Activated naive CD8-positive, alpha-beta T cell treated with anti-CD3 and anti-CD28 coated beads for 36 hours (primary cell): ENCODE measurements around the gene NHERF1. TPM values are rescaled to one million over a fixed set of nuclear protein-coding genes. Genes with fewer than 3 reads are reported as not detected.

ENCODE experiments used
- DNase-seq: peaks from one replicate; pipeline ENCODE4 v3.0.0; 2021
- H3K27ac Mint-ChIP-seq: one replicate; pipeline ENCODE4 v1.8.0; 2022; ENCODE audit warnings: mild to moderate bottlenecking, moderate library complexity, mixed read lengths
- H3K27me3 Mint-ChIP-seq: one replicate; pipeline ENCODE4 v1.8.0; 2022; ENCODE audit warnings: mild to moderate bottlenecking, mixed read lengths
- H3K36me3 Mint-ChIP-seq: one replicate; pipeline ENCODE4 v1.8.0; 2021; ENCODE audit warnings: mild to moderate bottlenecking, mixed read lengths
- H3K4me1 Mint-ChIP-seq: one replicate; pipeline ENCODE4 v1.8.0; 2021; ENCODE audit warnings: mixed read lengths
- H3K4me3 Mint-ChIP-seq: one replicate; pipeline ENCODE4 v1.8.0; 2022; ENCODE audit warnings: mild to moderate bottlenecking, moderate library complexity, mixed read lengths
- H3K9me3 Mint-ChIP-seq: one replicate; pipeline ENCODE4 v1.8.0; 2022; ENCODE audit warnings: mixed read lengths
- total RNA-seq, 2 experiments: library from RNA; stranded (reverse); gene quantifications; one replicate each; pipeline ENCODE4 v1.2.3, GENCODE V29; 2021

The NHERF1 gene
- total RNA-seq, 2 experiments from 2014 or later, result 124 to 127 TPM

- H3K27me3 Mint-ChIP-seq, result no peaks in the 10 kb centered on the region
- DNase-seq, result no peak
- peak overlapping the region; percentile 16 for H3K27ac Mint-ChIP-seq
- H3K4me3 Mint-ChIP-seq, result peak overlapping the region; percentile 2
- H3K36me3 Mint-ChIP-seq, result no peaks in the 10 kb centered on the region
- peaks cover 4% of the 10 kb centered on the region for H3K9me3 Mint-ChIP-seq
- H3K4me1 Mint-ChIP-seq, result peaks cover 63% of the 10 kb centered on the region
These were observed 9.1 kb upstream of the NHERF1 start for GRCh38 chr17:74739227-74739831.

GRCh38 chr17:74740173-74740572 is 8.3 kb upstream of the NHERF1 start:
- Mint-ChIP-seq H3K27ac (no peak overlapping the region), H3K4me1 (peaks cover 69% of the 10 kb centered on the region), H3K9me3 (peaks cover 4% of the 10 kb centered on the region), H3K4me3 (no peak overlapping the region), H3K36me3 (no peaks in the 10 kb centered on the region), H3K27me3 (no peaks in the 10 kb centered on the region)
- no peak for DNase-seq

GRCh38 chr17:74740641-74741387 is 7.6 kb upstream of the NHERF1 start:
- H3K27me3 Mint-ChIP-seq, result no peaks in the 10 kb centered on the region
- no peak overlapping the region for H3K27ac Mint-ChIP-seq
- H3K36me3 Mint-ChIP-seq, result no peaks in the 10 kb centered on the region
- DNase-seq, result no peak
- peaks cover 4% of the 10 kb centered on the region for H3K9me3 Mint-ChIP-seq
- peaks cover 69% of the 10 kb centered on the region for H3K4me1 Mint-ChIP-seq
- H3K4me3 Mint-ChIP-seq, result no peak overlapping the region

- Mint-ChIP-seq H3K27ac (peak overlapping the region; percentile 90), H3K4me1 (peaks cover 77% of the 10 kb centered on the region), H3K27me3 (no peaks in the 10 kb centered on the region), H3K9me3 (peaks cover 4% of the 10 kb centered on the region), H3K4me3 (peak overlapping the region; percentile 44), H3K36me3 (no peaks in the 10 kb centered on the region)
- peak; percentile 59 for DNase-seq
These were observed 6.3 kb upstream of the NHERF1 start for GRCh38 chr17:74742153-74742515.

GRCh38 chr17:74742978-74743545 is 5.4 kb upstream of the NHERF1 start:
- H3K4me1 Mint-ChIP-seq, result peaks cover 75% of the 10 kb centered on the region

GRCh38 chr17:74743755-74744154 is 4.7 kb upstream of the NHERF1 start:
- H3K9me3 Mint-ChIP-seq, result peaks cover 4% of the 10 kb centered on the region

More at GRCh38 chr17:74742978-74743545, 5.4 kb upstream of the NHERF1 start:
- DNase-seq, result no peak
- peaks cover 4% of the 10 kb centered on the region for H3K9me3 Mint-ChIP-seq
- H3K4me3 Mint-ChIP-seq, result no peak overlapping the region
- no peaks in the 10 kb centered on the region for H3K27me3 Mint-ChIP-seq
- no peaks in the 10 kb centered on the region for H3K36me3 Mint-ChIP-seq
- peak overlapping the region; percentile 90 for H3K27ac Mint-ChIP-seq

DNA sequence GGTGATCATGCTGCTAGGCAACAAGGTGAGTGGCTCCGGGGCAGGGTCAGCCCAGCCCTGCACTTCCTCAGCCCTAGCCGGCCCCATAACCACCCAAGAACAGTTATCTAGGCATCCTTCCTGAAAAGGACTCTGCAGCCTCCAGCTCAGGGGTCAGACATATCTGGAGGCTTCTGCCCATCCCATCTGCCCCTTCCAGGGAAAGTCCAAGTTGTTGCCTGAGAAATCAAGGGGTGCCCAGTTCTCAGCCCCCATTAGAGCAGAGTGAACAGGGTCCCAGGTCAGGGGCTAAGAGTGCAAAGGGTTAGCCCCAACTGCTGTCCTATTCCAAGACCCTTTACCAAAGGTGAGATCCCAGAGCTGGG is 4.1 kb upstream of the NHERF1 start:
- H3K9me3 Mint-ChIP-seq, result peaks cover 4% of the 10 kb centered on the region
- H3K27ac Mint-ChIP-seq, result no peak overlapping the region
- no peak overlapping the region for H3K4me3 Mint-ChIP-seq
- no peak for DNase-seq
- H3K36me3 Mint-ChIP-seq, result no peaks in the 10 kb centered on the region
- peaks cover 63% of the 10 kb centered on the region for H3K4me1 Mint-ChIP-seq
- H3K27me3 Mint-ChIP-seq, result no peaks in the 10 kb centered on the region

More at GRCh38 chr17:74743755-74744154, 4.7 kb upstream of the NHERF1 start:
- DNase-seq, result no peak
- no peaks in the 10 kb centered on the region for H3K27me3 Mint-ChIP-seq
- H3K4me3 Mint-ChIP-seq, result no peak overlapping the region
- peaks cover 68% of the 10 kb centered on the region for H3K4me1 Mint-ChIP-seq
- H3K27ac Mint-ChIP-seq, result peak overlapping the region; percentile 47
- no peaks in the 10 kb centered on the region for H3K36me3 Mint-ChIP-seq

GRCh38 chr17:74744714-74745547 is 3.5 kb upstream of the NHERF1 start:
- Mint-ChIP-seq H3K27ac (no peak overlapping the region), H3K36me3 (peaks cover 5% of the 10 kb centered on the region), H3K27me3 (no peaks in the 10 kb centered on the region), H3K4me3 (no peak overlapping the region), H3K4me1 (peaks cover 59% of the 10 kb centered on the region), H3K9me3 (peaks cover 4% of the 10 kb centered on the region)
- DNase-seq, result peak; percentile 84

DNA sequence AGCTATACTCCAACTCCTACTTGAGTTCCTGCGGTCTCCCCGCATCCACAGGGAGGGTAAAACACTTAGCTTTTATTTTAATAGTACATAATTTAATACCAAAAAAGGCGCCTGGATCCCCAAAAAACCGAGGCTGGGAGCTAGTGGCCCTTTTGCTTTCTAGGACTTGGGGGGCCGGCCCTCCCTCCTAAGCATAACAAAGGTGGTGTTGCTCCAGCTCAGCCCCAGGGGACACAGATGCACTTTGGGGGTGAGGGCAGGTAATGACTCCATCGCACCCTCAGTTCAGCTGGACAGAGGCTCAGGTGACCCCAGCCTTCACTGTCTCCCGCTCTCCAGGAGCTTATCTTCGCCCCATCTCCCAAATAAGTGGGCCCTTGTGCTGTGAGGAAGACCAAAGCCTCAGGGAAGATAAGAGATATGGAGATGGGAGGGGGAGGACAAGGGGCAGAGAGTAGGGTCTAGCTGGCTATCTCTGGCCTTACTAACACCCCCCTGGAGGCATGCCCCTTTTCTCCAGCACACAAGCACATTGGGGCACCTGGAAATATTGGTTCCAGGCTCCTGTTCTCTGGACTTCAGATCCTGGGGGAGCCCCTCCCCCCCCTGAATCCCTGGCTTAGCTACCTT is 2.8 kb upstream of the NHERF1 start:
- no peak for DNase-seq
- Mint-ChIP-seq H3K36me3 (peaks cover 10% of the 10 kb centered on the region), H3K27me3 (no peaks in the 10 kb centered on the region), H3K9me3 (peaks cover 4% of the 10 kb centered on the region), H3K27ac (no peak overlapping the region), H3K4me1 (peaks cover 52% of the 10 kb centered on the region), H3K4me3 (no peak overlapping the region)

DNA sequence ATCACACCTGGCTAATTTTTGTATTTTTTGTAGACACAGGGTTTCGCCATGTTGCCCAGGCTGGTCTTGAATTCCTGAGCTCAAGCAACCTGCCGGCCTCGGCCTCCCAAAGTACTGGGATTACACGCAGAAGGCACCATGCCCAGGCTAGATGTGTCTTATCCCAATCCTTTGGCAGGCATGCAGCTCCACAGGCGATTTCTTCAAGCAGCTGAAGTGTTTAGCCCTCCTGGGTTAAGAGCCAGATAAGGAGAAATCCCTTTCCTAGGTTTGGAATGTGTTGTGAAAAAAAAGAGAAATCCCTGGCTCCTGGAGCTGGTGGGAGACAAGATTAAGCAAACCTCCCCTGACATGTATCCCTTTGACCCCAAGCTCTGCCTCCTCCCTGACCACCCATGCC is 2.1 kb upstream of the NHERF1 start:
- Mint-ChIP-seq H3K27me3 (no peaks in the 10 kb centered on the region), H3K27ac (peak overlapping the region; percentile 30), H3K4me1 (peaks cover 52% of the 10 kb centered on the region), H3K9me3 (peaks cover 4% of the 10 kb centered on the region), H3K36me3 (peaks cover 17% of the 10 kb centered on the region), H3K4me3 (no peak overlapping the region)
- DNase-seq, result no peak

GRCh38 chr17:74746922-74747321 is 1.5 kb upstream of the NHERF1 start:
- Mint-ChIP-seq H3K27me3 (no peaks in the 10 kb centered on the region), H3K4me1 (peaks cover 51% of the 10 kb centered on the region), H3K9me3 (peaks cover 4% of the 10 kb centered on the region), H3K27ac (peak overlapping the region; percentile 30), H3K4me3 (peak overlapping the region; percentile 68), H3K36me3 (peaks cover 17% of the 10 kb centered on the region)
- no peak for DNase-seq

DNA sequence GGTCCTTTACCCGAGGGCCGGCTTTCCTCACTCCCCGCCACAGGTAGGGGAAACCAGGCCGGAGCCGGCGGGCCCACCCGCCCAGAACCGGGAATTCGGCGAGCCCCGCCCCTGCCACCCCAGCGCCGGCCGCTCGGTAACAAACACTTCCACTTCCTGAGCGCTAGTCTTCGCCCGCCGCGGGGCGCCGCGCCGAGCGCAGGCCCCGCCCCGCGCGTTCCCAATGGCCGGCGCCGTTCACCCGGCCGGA is 224 bp upstream of the NHERF1 start:
- peak; percentile 98 for DNase-seq
- H3K9me3 Mint-ChIP-seq, result peaks cover 4% of the 10 kb centered on the region
- H3K4me3 Mint-ChIP-seq, result peak overlapping the region; percentile 68
- H3K27me3 Mint-ChIP-seq, result no peaks in the 10 kb centered on the region
- H3K27ac Mint-ChIP-seq, result peak overlapping the region; percentile 62
- peaks cover 50% of the 10 kb centered on the region for H3K4me1 Mint-ChIP-seq
- peaks cover 28% of the 10 kb centered on the region for H3K36me3 Mint-ChIP-seq

DNA sequence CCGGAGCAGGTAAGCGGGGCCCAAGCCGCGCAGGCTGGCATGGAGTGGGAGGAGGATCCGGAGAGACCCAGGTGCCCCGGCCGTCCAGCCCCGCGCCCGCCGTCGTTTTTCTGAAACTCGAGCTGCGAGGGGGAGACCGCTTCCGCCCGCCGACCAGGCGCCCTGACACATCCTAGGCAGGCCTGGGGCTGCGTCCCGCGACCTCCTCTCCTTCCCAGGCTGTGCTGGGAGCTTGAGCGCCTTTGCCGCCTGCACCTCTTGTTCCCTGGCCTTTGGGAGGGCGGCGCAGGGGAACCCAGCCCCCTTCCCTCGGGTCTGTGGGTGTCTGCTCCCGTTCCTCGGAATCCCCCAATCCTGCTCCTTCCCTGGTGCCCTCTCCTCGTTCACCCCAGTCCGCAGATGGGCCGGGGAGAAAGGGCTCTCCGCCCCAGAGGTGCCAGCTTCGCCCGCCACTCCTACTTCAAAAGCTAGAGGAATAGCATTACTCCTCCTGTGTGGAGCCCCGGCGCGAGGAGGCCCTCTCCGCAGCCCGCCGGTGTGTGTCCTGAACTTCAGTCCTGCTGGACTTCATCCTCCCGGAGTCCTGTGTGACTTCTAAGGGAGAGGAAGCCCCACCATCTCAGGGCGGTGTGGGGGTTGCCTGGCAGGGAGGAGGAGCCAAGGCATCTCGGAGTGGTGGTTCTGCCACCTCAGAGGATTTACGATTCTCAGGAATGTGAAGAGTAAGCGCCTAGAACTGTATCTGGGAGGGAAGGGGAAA is 1.0 kb downstream of the NHERF1 start:
- Mint-ChIP-seq H3K27me3 (no peaks in the 10 kb centered on the region), H3K9me3 (no peaks in the 10 kb centered on the region), H3K27ac (peak overlapping the region; percentile 95), H3K4me3 (peak overlapping the region; percentile 100), H3K4me1 (peaks cover 50% of the 10 kb centered on the region), H3K36me3 (peaks cover 28% of the 10 kb centered on the region)
- DNase-seq, result peak; percentile 64

DNA sequence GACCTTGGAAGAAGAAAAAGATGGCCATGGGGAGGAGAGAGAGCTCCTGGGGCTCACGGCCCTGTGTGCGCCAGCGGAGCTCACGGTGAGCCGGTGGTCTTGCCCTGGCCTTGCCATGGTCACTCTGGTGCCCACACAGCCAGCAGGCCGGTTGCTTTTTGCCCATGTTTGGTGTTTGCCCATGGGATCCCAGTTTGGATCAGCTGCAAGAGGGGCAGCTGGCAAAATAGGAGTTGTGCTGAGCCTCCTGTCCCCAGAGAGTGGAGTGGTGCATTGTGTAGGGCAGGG is 1.6 kb downstream of the NHERF1 start:
- peak overlapping the region; percentile 95 for H3K27ac Mint-ChIP-seq
- peak overlapping the region; percentile 100 for H3K4me3 Mint-ChIP-seq
- H3K36me3 Mint-ChIP-seq, result peaks cover 28% of the 10 kb centered on the region
- no peaks in the 10 kb centered on the region for H3K9me3 Mint-ChIP-seq
- H3K27me3 Mint-ChIP-seq, result no peaks in the 10 kb centered on the region
- DNase-seq, result no peak
- peaks cover 50% of the 10 kb centered on the region for H3K4me1 Mint-ChIP-seq
